Suprapubic skin (tissue), 4 donors: ENCODE results near the gene CYB561. TPM values are rescaled to one million over a fixed set of nuclear protein-coding genes. Genes with fewer than 3 reads are reported as not detected.

Experiments
- DNase-seq, 2 donors: peaks; one replicate each; pipeline ENCODE4 v3.0.0-alpha.2; 2019; ENCODE audit warnings: low spot score in 2 of 2
- H3K27ac ChIP-seq: fragments of 200-600 bp; sonication (generic); one replicate; pipeline ENCODE4 v1.5.1; 2019
- H3K27me3 ChIP-seq: fragments of 200-600 bp; sonication (generic); one replicate; pipeline ENCODE4 v1.5.1; 2019
- H3K36me3 ChIP-seq: fragments of 200-600 bp; sonication (generic); one replicate; pipeline ENCODE4 v1.5.1; 2019
- H3K4me1 ChIP-seq: fragments of 200-600 bp; sonication (generic); one replicate; pipeline ENCODE4 v1.5.1; 2019
- H3K4me3 ChIP-seq: fragments of 200-600 bp; sonication (generic); one replicate; pipeline ENCODE4 v1.5.1; 2019; ENCODE audit warnings: mild to moderate bottlenecking
- H3K9me3 ChIP-seq: fragments of 200-600 bp; sonication (generic); one replicate; pipeline ENCODE4 v1.5.1; 2019
- CTCF ChIP-seq, 2 donors: fragments of 200-600 bp in 1 of 2; fragments of 450-650 bp in 1 of 2; sonication (generic) in 1 of 2; IDR thresholded peaks; one replicate each; pipeline ENCODE4 v1.5.1; 2016 to 2019; ENCODE audit warnings: antibody characterized with exemption in 2 of 2, mild to moderate bottlenecking in 1 of 2, moderate library complexity in 1 of 2
- EP300 ChIP-seq: sonication (generic); formaldehyde crosslinking; IDR thresholded peaks from one replicate; pipeline ENCODE4 v1.6.1; 2017; ENCODE audit warnings: antibody characterized with exemption
- POLR2A ChIP-seq, 2 donors: fragments of 450-650 bp; IDR thresholded peaks; one replicate each; pipeline ENCODE4 v1.6.1; 2017; ENCODE audit warnings: antibody characterized with exemption in 2 of 2, mild to moderate bottlenecking in 2 of 2, moderate library complexity in 2 of 2
- POLR2AphosphoS5 ChIP-seq, 3 donors: sonication (generic); formaldehyde crosslinking; IDR thresholded peaks; one replicate each; pipeline ENCODE4 v1.6.1; 2017; ENCODE audit warnings: antibody characterized with exemption in 3 of 3
- WGBS: methylation state at CpG from one replicate; pipeline ENCODE4 v1.1.5; 2018; 5-methylcytosine and 5-hydroxymethylcytosine counted together
- total RNA-seq, 4 donors: library from RNA; depleted of rRNA; stranded (reverse); fragments of >200 nt; gene quantifications; one replicate each; pipeline ENCODE4 v1.1.0, GENCODE V29; 2016

The CYB561 gene
- total RNA-seq, 4 donors from 2014 or later, result 36.9 to 87.9 (median 56.4) TPM

DNA sequence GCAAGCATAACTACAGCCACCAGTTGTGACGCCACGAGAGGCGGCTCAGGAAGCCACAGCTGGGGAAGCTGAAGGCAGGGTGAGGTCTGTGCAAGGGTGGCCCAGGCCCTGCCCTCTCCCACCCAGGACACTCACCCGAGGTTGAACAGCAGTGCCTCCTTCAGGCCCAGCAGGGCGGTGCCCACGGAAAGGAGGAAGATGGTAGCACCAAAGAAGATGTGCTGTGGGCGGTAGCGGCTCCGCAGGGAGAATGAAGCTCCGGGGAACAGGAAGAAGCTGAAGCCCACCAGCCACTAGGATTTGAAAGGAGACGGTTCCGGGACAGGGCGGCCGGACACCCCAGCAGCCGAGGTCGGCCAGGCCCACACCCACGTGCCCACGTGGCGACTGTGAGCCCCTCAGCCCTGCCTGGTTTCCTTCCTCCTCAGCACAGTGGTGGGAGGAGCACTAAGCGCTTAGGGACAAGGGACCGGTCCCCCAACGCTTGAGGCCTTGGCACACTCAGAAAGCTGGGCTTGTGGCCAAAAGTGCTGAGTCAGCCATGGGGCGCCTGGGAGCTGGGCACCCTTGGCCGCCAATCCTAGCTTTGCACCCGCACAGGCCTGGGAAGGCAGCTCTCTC is 11.0 kb downstream of the CYB561 start:
- no peaks in the 10 kb centered on the region for H3K27me3 ChIP-seq
- TF ChIP-seq CTCF (IDR thresholded peaks at IDR 0.05) (no peak), POLR2AphosphoS5 (IDR thresholded peaks at IDR 0.05) (no peak), EP300 (no peak), POLR2A (IDR thresholded peaks at IDR 0.05) (no peak)
- H3K4me1 ChIP-seq, result peaks cover 58% of the 10 kb centered on the region
- no peaks in the 10 kb centered on the region for H3K9me3 ChIP-seq
- H3K4me3 ChIP-seq, result no peak overlapping the region
- WGBS, result 55% methylated on average over 20 of the region's 25 CpGs
- no peak for DNase-seq
- H3K27ac ChIP-seq, result peak overlapping the region; percentile 86
- no peaks in the 10 kb centered on the region for H3K36me3 ChIP-seq

GRCh38 chr17:63433746-63434591 is 12.1 kb downstream of the CYB561 start:
- WGBS, result 50% methylated on average over 11 of the region's 32 CpGs
- H3K27me3 ChIP-seq, result no peaks in the 10 kb centered on the region
- peak; percentile 92 to 93 for DNase-seq
- peak overlapping the region; percentile 86 for H3K27ac ChIP-seq
- H3K4me3 ChIP-seq, result peak overlapping the region; percentile 11
- no peaks in the 10 kb centered on the region for H3K36me3 ChIP-seq
- H3K4me1 ChIP-seq, result peaks cover 58% of the 10 kb centered on the region
- H3K9me3 ChIP-seq, result no peaks in the 10 kb centered on the region
- TF ChIP-seq POLR2A (IDR thresholded peaks at IDR 0.05) (no peak), POLR2AphosphoS5 (IDR thresholded peaks at IDR 0.05) (peak in 1 of 3 donors; percentile 31)

- Histone ChIP-seq H3K36me3 (no peaks in the 10 kb centered on the region), H3K9me3 (no peaks in the 10 kb centered on the region), H3K27me3 (no peaks in the 10 kb centered on the region), H3K4me1 (peaks cover 40% of the 10 kb centered on the region), H3K27ac (peak overlapping the region; percentile 86), H3K4me3 (no peak overlapping the region)
- TF ChIP-seq POLR2AphosphoS5 (IDR thresholded peaks at IDR 0.05) (no peak), CTCF (IDR thresholded peaks at IDR 0.05) (no peak), EP300 (no peak), POLR2A (IDR thresholded peaks at IDR 0.05) (no peak)
- WGBS, result 82% methylated on average over 16 of the region's 16 CpGs
- no peak for DNase-seq
Measured at GRCh38 chr17:63431939-63432804, 13.9 kb downstream of the CYB561 start.

- H3K4me1 ChIP-seq, result peaks cover 34% of the 10 kb centered on the region
- no peak overlapping the region for H3K4me3 ChIP-seq
- H3K27ac ChIP-seq, result no peak overlapping the region
- 80% methylated on average over 7 of the region's 7 CpGs for WGBS
- TF ChIP-seq EP300, result no peak
- no peak for TF ChIP-seq CTCF (IDR thresholded peaks at IDR 0.05)
- TF ChIP-seq POLR2A (IDR thresholded peaks at IDR 0.05), result no peak
- TF ChIP-seq POLR2AphosphoS5 (IDR thresholded peaks at IDR 0.05), result no peak
- H3K9me3 ChIP-seq, result no peaks in the 10 kb centered on the region
- DNase-seq, result no peak
- H3K27me3 ChIP-seq, result no peaks in the 10 kb centered on the region
- H3K36me3 ChIP-seq, result no peaks in the 10 kb centered on the region
Measured at GRCh38 chr17:63431618-63431938, 14.5 kb downstream of the CYB561 start.

DNA sequence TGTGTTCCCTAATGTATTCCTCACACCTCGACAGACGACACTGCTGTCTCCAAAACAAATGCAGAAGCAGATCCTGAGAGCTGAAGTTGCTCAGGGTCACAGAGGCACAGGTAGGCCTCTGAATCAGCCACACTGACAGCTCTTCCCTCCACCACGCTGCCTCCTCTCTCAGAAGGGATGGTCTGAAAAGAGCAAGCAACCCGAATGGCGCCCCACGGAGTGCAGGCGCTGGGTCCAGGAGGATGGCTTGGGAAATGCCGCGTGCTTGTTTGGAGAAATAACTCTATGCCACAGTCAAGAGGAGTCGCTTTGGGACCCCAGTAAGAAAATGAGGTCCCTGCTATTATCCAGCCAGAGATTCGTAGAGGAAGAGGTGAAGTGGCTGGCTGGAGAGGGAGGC is 15.9 kb downstream of the CYB561 start:
- Histone ChIP-seq H3K36me3 (no peaks in the 10 kb centered on the region), H3K4me1 (peaks cover 27% of the 10 kb centered on the region), H3K4me3 (no peak overlapping the region), H3K9me3 (no peaks in the 10 kb centered on the region), H3K27me3 (no peaks in the 10 kb centered on the region), H3K27ac (no peak overlapping the region)
- WGBS, result 90% methylated on average over 10 of the region's 11 CpGs
- peak; percentile 46 to 47 for DNase-seq
- TF ChIP-seq EP300, result no peak
- TF ChIP-seq POLR2A (IDR thresholded peaks at IDR 0.05), result no peak
